Esophagus squamous epithelium (tissue), 5 donors: ENCODE measurements around the gene INVS. TPM values are rescaled to one million over a fixed set of nuclear protein-coding genes. Genes with fewer than 3 reads are reported as not detected.

ENCODE experiments used
- DNase-seq: peaks from one replicate; lab custom pipeline; 2025; lab: John Stamatoyannopoulos, UW
- H3K27ac ChIP-seq, 4 donors: fragments of 200-600 bp; sonication (generic); one replicate each; pipeline ENCODE4 v1.5.1; 2016 to 2019; ENCODE audit warnings: mild to moderate bottlenecking in 1 of 4
- H3K27me3 ChIP-seq, 4 donors: fragments of 200-600 bp; sonication (generic); 1 replicate in 3 of 4; 2 replicates in 1 of 4; pipeline versions ENCODE4 v1.5.1 to v1.6.0; 2017 to 2021; ENCODE audit warnings: antibody characterized with exemption in 1 of 4
- H3K36me3 ChIP-seq, 3 donors: fragments of 200-600 bp; sonication (generic); one replicate each; pipeline ENCODE4 v1.5.1; 2016 to 2019
- H3K4me1 ChIP-seq, 3 donors: fragments of 200-600 bp; sonication (generic); one replicate each; pipeline ENCODE4 v1.5.1; 2017 to 2019
- H3K4me3 ChIP-seq, 4 donors: fragments of 200-600 bp; sonication (generic); 1 replicate in 3 of 4; 2 replicates in 1 of 4; pipeline ENCODE4 v1.5.1; 2016 to 2019; ENCODE audit warnings: mild to moderate bottlenecking in 2 of 4, moderate library complexity in 1 of 4
- H3K9me3 ChIP-seq, 3 donors: fragments of 200-600 bp; sonication (generic); one replicate each; pipeline ENCODE4 v1.5.1; 2016 to 2019
- POLR2A ChIP-seq, 4 donors: fragments of 450-650 bp; IDR thresholded peaks; one replicate each; pipeline ENCODE4 v1.6.1; 2017; ENCODE audit warnings: antibody characterized with exemption in 4 of 4, mild to moderate bottlenecking in 4 of 4, moderate library complexity in 3 of 4
- WGBS, 2 donors: methylation state at CpG; one replicate each; pipeline ENCODE4 v1.1.5; 2018; 5-methylcytosine and 5-hydroxymethylcytosine counted together
- intact Hi-C: fragments of 100-400 bp; cut with DNase I; formaldehyde crosslinking; loops from one replicate; pipeline ENCODE4 v1.15.0; 2022
- total RNA-seq, 4 donors: library from RNA; depleted of rRNA; stranded (reverse); fragments of >200 nt; gene quantifications; one replicate each; pipeline ENCODE4 v1.1.0, GENCODE V29; 2016
- TF ChIP-seq, protein P1 (sequence below), 6 experiments: fragments of 450-650 bp in 4 of 6; fragments of 200-600 bp in 2 of 6; sonication (generic) in 2 of 6; IDR thresholded peaks; one replicate each; pipeline ENCODE4 v1.5.1; 2016 to 2019; ENCODE audit warnings: antibody characterized with exemption in 6 of 6, mild to moderate bottlenecking in 4 of 6, moderate library complexity in 4 of 6
- donor health status: DM: yes; HTN: yes; CAD: no.

Gene INVS
- total RNA-seq, 4 donors from 2014 or later = 8.9 to 24.4 (median 13.3) TPM

DNA sequence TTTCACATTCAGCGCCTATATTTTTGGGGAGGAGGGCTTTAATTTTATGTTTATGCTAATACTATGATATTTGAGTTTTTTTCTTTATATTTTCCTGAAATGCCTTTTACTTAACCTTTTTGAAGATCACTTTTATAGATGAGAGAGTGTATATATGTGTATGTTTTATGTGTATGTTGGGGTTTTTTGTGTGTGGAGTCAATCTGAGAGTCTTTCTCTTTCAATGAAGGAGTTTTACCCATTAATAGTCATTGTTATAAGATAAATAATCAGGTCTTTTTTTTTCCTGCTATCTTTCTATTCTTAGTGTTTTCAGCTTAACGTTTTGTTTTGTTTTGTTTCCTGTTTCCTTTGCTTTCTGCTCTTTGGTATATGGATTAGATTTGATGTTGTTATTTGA, 141.5 kb downstream of the INVS start:
- no peak for DNase-seq
- no peak overlapping the region for H3K4me3 ChIP-seq
- TF ChIP-seq, protein P1, sequence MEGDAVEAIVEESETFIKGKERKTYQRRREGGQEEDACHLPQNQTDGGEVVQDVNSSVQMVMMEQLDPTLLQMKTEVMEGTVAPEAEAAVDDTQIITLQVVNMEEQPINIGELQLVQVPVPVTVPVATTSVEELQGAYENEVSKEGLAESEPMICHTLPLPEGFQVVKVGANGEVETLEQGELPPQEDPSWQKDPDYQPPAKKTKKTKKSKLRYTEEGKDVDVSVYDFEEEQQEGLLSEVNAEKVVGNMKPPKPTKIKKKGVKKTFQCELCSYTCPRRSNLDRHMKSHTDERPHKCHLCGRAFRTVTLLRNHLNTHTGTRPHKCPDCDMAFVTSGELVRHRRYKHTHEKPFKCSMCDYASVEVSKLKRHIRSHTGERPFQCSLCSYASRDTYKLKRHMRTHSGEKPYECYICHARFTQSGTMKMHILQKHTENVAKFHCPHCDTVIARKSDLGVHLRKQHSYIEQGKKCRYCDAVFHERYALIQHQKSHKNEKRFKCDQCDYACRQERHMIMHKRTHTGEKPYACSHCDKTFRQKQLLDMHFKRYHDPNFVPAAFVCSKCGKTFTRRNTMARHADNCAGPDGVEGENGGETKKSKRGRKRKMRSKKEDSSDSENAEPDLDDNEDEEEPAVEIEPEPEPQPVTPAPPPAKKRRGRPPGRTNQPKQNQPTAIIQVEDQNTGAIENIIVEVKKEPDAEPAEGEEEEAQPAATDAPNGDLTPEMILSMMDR (IDR thresholded peaks at IDR 0.05) = no peak
- no peak for TF ChIP-seq POLR2A (IDR thresholded peaks at IDR 0.05)
- peaks cover 0 to 59% (median 4%) of the 10 kb centered on the region in 3 donors for H3K36me3 ChIP-seq
- H3K27ac ChIP-seq = no peak overlapping the region
- no peaks in the 10 kb centered on the region for H3K9me3 ChIP-seq
- WGBS, 2 donors = 60 to 81% methylated on average over 2 of the region's 2 CpGs
- intact Hi-C loops = no loop called here
- H3K4me1 ChIP-seq = no peaks in the 10 kb centered on the region
- H3K27me3 ChIP-seq = no peaks in the 10 kb centered on the region

DNA sequence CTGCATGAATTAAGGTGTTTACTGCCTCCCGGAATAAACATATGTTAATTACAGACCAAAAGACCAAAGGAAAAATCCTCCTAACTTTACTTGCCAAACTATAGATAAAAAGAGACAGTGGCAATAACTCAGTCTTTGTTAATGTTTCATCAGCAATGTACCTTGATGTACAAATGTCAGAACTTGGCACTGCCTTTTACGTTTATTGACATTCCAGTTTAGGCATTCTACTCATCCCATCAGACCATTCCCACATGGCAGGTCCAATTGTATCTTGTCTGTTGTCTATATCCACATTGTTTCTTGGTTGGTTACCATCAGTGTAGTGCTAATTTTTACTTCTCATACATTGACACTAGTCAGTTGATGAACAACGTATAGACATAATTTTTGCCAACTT, 168.2 kb downstream of the INVS start:
- H3K9me3 ChIP-seq = no peaks in the 10 kb centered on the region
- no peaks in the 10 kb centered on the region for H3K27me3 ChIP-seq
- no peak overlapping the region for H3K4me3 ChIP-seq
- no peaks in the 10 kb centered on the region for H3K4me1 ChIP-seq
- intact Hi-C loops = no loop called here
- TF ChIP-seq POLR2A (IDR thresholded peaks at IDR 0.05) = no peak
- TF ChIP-seq, protein P1 (IDR thresholded peaks at IDR 0.05) = no peak
- no peak overlapping the region for H3K27ac ChIP-seq
- WGBS, 2 donors = 88 to 98% methylated on average over 3 of the region's 3 CpGs
- no peak for DNase-seq
- peaks cover 0 to 36% (median 14%) of the 10 kb centered on the region in 3 donors for H3K36me3 ChIP-seq

DNA sequence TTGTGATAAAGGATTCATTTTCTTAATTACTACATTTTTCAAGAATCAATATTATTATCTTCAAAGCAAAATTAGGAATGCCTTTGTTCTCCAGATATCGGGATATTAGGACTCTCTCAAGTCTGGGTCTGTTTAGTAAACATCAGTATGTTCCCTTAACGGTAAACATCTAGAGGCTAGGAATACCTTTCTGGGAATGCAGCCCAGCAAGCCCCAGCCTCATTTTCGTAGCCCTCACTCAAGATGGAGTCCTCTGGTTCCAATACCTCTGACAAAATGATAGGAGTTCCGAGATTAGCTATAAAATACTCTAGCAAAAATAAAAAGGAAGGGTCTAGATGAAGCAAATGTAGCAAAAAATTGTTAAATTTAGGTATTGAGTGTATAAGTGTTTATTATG, 169.2 kb downstream of the INVS start:
- Histone ChIP-seq H3K4me3 (no peak overlapping the region), H3K9me3 (no peaks in the 10 kb centered on the region), H3K4me1 (no peaks in the 10 kb centered on the region), H3K27ac (no peak overlapping the region), H3K27me3 (no peaks in the 10 kb centered on the region), H3K36me3 (peaks cover 0 to 38% (median 14%) of the 10 kb centered on the region in 3 donors)
- no peak for DNase-seq
- TF ChIP-seq POLR2A (IDR thresholded peaks at IDR 0.05) = no peak
- TF ChIP-seq, protein P1 (IDR thresholded peaks at IDR 0.05) = no peak
- WGBS, 2 donors = 90% methylated on average over 4 of the region's 4 CpGs
- intact Hi-C loops = no loop called here

DNA sequence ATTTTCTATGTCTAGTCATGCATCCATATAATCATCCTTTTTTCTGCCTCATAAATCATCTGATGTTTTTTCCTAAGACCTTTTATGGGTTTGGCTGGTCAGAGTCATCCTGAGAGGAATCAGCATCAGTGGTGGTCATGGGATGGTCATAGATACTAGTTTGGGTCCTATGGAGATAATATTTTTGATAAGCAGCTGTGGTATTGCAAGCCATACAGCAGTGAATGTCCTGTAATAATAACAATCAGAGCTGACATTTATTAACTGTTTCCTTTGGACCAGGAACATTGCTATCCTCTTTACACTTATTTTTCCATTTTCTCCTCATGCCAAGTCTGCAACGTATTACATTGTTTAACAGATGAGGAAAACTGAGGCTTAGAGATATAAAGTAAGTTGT, 170.6 kb downstream of the INVS start:
- Histone ChIP-seq H3K4me3 (no peak overlapping the region), H3K36me3 (peaks cover 0 to 43% (median 14%) of the 10 kb centered on the region in 3 donors), H3K9me3 (no peaks in the 10 kb centered on the region), H3K27me3 (no peaks in the 10 kb centered on the region), H3K27ac (no peak overlapping the region), H3K4me1 (no peaks in the 10 kb centered on the region)
- 81 to 82% methylated on average over 1 of the region's 1 CpG for WGBS, 2 donors
- DNase-seq = no peak
- intact Hi-C loops = no loop called here
- TF ChIP-seq POLR2A (IDR thresholded peaks at IDR 0.05) = no peak
- TF ChIP-seq, protein P1 (IDR thresholded peaks at IDR 0.05) = no peak

DNA sequence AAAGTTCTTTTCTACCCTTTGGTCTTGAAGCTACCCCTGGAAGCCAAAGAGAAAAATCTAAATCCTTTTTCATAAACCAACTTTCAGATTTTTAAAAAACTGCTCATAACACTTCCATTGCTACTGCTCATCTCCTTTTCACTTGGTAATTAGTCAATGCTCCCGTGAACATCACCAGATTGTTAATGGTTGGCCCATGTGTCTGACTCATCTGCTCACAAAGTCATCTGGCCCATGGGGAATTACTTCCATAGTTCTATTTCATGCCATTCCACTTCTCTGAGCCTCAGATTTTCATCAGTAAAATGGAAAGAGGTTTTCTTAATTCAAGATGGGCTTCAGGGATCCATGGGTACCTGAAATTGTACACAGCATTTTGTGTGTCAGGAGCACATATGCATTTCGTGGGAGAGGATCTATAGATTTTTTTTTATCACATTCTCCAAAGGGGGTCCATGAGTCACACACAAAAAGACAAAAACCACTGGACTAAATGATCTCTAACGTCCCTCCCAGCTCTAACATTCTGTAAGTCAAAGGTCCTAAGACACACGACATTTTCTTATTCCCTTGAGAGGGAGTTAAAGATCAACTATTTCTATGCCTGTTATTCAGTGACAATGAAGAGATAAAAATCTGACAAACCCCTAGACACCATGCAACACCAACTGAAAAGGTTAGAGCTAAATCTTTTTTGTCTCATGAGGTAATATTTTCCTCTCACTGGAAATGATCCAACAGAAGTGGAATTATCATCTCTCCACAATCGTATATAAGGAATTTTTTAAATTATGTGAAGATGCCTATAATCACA, 178.3 kb downstream of the INVS start:
- Histone ChIP-seq H3K9me3 (no peaks in the 10 kb centered on the region), H3K27ac (no peak overlapping the region), H3K4me3 (no peak overlapping the region), H3K36me3 (peaks cover 0 to 71% (median 6%) of the 10 kb centered on the region in 3 donors), H3K4me1 (no peaks in the 10 kb centered on the region), H3K27me3 (no peaks in the 10 kb centered on the region)
- WGBS, 2 donors = 71 to 85% methylated on average over 5 of the region's 5 CpGs
- DNase-seq = no peak
- intact Hi-C loops = no loop called here
- TF ChIP-seq, protein P1 (IDR thresholded peaks at IDR 0.05) = no peak
- TF ChIP-seq POLR2A (IDR thresholded peaks at IDR 0.05) = no peak
